ENCODE data around the gene FTO.

The FTO gene

DNA sequence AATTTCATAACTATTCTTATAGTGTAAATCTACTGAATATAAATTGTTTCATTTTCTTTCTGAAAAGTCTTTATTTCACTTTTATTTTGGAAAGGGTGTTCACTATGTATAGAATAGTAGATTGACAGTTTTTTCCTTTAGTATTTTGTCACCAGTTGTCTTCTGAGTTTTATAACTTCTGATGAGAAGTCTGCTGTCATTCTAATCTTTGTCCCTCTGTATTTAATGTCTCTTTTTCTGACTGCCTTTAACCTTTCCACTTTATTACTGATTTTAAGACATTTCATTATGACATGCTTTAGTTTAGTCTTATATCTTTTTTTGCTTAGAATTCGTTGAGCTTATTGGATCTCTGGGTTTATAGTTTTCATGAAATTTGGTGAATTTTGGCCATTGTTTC lies 166.9 kb downstream of the FTO start:
- no peak overlapping the region for H3K27ac ChIP-seq
- no peak for TF ChIP-seq ZFX (IDR thresholded peaks at IDR 0.05; ENCODE audit: borderline replicate concordance)
- TF ChIP-seq CTCF (IDR thresholded peaks at IDR 0.05), result no peak

DNA sequence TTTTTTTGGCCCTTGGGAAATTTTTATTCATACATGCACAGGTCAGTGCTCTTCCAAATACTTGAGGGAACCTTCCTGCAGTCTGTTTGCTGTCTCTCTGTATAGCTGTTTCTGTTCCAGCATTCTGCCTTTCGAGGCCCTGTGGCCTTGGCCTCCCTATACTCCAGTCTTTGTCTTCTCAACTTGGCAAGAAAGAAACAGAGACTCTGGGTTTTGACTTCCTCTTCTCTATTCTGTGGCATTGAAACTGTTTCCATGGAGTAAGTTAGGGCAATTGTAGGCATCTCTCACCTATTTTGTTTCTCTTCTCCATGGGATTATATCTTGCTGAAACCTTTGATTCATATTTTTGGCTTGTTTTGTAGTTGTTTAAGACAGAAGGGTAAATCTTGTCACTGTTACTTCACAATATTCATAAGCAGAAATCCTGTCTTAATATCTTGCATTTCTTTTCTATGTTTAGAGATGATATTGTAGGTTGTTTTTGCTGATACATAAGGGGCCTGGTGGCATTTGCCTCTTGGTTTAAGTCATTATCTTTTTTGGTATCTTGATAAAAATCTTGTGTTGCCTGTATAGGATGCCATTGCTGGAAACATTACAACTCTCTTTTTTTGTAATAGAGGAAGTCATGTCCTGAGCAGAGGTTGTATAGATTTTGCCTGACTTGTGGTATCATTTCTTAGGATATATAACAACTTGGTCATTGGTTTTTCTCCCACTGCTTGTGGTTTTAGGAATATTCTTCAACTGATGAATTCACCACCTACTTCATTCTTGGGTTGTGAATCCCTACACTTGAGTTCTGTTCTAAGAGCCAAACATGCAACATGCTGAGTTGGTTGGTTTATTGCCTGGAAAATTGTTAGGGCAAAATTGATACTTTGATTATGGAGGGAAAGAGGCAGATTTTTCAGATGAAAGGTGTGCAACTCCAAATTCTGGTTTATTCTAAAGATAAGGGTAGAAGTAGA lies 168.6 kb downstream of the FTO start:
- H3K27ac ChIP-seq, result no peak overlapping the region
- TF ChIP-seq ZFX (IDR thresholded peaks at IDR 0.05; ENCODE audit: borderline replicate concordance), result no peak
- TF ChIP-seq CTCF (IDR thresholded peaks at IDR 0.05), result no peak

GRCh38 chr16:53876811-53877210 lies 172.9 kb downstream of the FTO start:
- TF ChIP-seq CTCF (IDR thresholded peaks at IDR 0.05) (no peak), ZFX (IDR thresholded peaks at IDR 0.05; ENCODE audit: borderline replicate concordance) (no peak)
- no peak overlapping the region for H3K27ac ChIP-seq

DNA sequence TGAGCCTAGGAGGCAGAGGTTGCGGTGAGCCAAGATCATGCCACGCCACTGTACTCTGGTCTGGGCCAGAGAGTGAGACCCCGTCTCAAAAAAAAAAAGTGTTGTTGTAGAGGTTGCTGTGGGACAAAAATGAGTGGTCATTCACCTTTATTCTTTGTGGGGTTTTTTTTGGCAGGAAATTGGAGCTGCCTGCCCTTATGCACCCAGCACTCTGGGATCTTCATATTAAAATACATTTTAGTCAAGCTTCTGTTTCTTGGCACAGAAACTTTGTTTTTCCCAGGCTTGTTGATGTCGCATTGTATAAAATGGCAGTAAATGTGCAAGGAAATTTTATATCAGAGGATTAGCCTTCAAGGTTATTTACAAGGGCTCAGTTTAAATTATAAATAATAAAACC lies 174.3 kb downstream of the FTO start:
- TF ChIP-seq ZFX (IDR thresholded peaks at IDR 0.05; ENCODE audit: borderline replicate concordance) (no peak), CTCF (IDR thresholded peaks at IDR 0.05) (no peak)

DNA sequence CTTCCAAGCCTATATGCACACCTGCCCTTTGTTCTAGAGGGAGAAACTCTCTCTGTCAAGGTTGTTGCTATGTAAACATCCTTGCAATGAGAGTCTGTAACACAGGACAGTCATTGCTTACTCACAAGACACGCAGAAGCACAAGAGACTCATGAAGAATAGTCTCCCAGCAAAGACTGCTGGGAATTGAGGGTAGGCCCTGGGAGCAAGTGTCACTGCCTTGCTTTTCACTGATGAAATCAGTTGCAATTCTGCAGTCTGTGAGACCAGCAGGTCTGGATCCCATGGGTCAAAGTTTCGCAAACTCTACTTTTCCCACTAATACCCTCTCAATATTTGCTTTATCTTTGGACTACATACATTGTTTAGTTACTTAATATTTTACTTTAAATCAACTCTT lies 177.4 kb downstream of the FTO start:
- H3K27ac ChIP-seq, result no peak overlapping the region; the same call in 1 of the 2 replicates
- no peak for TF ChIP-seq CTCF (IDR thresholded peaks at IDR 0.05)

More for the DNA sequence above, 174.3 kb downstream of the FTO start:
- H3K27ac ChIP-seq, result no peak overlapping the region

DNA sequence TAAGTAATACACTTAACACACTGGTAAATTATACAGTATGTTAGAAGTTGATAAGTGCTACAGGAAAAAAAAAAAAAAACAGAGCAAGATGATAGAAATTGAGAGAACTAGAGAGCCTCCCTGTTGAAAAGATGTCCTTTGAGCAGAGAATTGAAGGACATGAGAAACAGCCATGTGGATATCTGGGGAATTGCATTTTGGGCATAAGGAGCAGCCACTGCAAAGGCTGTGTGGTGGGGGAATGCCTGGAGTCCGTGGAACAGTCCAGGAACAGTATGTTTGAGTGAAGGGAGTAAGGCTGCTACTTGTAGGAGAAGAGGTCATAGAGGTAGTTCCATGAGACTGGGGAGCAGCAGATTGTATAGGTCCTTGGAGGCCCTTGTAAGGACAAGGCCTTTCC lies 178.4 kb downstream of the FTO start:
- no peak for TF ChIP-seq ZFX (IDR thresholded peaks at IDR 0.05; ENCODE audit: borderline replicate concordance)
- peak; percentile 9; the same call in 1 of the 2 replicates for TF ChIP-seq CTCF (IDR thresholded peaks at IDR 0.05)
- H3K27ac ChIP-seq, result 0 out of 2 replicates have a peak overlapping the region, but pooled peaks have one; percentile 14

- no peak for TF ChIP-seq CTCF (IDR thresholded peaks at IDR 0.05)
- no peak for TF ChIP-seq ZFX (IDR thresholded peaks at IDR 0.05; ENCODE audit: borderline replicate concordance)
- peak overlapping the region; percentile 82 for H3K27ac ChIP-seq
Observed at GRCh38 chr16:53884748-53885147, 180.8 kb downstream of the FTO start.
